Measurements from ENCODE around the gene TMEM132C. TPM values are rescaled to one million over a fixed set of nuclear protein-coding genes. Genes with fewer than 3 reads are reported as not detected.

Gene TMEM132C
- total RNA-seq, 4 donors from 2014 or later, result 0.13 to 7.6 (median 0.37) TPM

GRCh38 chr12:128662101-128662500 lies 395.1 kb downstream of the TMEM132C start:
- WGBS, 2 donors, result 7 to 36% methylated on average over 1 of the region's 1 CpG
- no peak for DNase-seq
- Histone ChIP-seq H3K36me3 (no peaks in the 10 kb centered on the region), H3K9me3 (peaks cover 0 to 4% (median 0%) of the 10 kb centered on the region in 3 donors), H3K27me3 (no peaks in the 10 kb centered on the region), H3K27ac (no peak overlapping the region), H3K4me3 (no peak overlapping the region), H3K4me1 (no peaks in the 10 kb centered on the region)
- intact Hi-C loops (cut with DNase I), result no loop called here
- no peak for TF ChIP-seq CTCF (IDR thresholded peaks at IDR 0.05)
- TF ChIP-seq POLR2A (IDR thresholded peaks at IDR 0.05), result no peak

GRCh38 chr12:128664501-128664900 lies 397.5 kb downstream of the TMEM132C start:
- intact Hi-C loops (cut with DNase I), result no loop called here
- Histone ChIP-seq H3K27me3 (no peaks in the 10 kb centered on the region), H3K4me3 (no peak overlapping the region), H3K4me1 (no peaks in the 10 kb centered on the region), H3K36me3 (no peaks in the 10 kb centered on the region), H3K27ac (no peak overlapping the region), H3K9me3 (peaks cover 0 to 4% (median 0%) of the 10 kb centered on the region in 3 donors)
- TF ChIP-seq CTCF (IDR thresholded peaks at IDR 0.05) (no peak), POLR2A (IDR thresholded peaks at IDR 0.05) (no peak)
- no peak for DNase-seq
- 72 to 81% methylated on average over 9 of the region's 9 CpGs for WGBS, 2 donors

- no peak for DNase-seq
- no peaks in the 10 kb centered on the region for H3K36me3 ChIP-seq
- TF ChIP-seq POLR2A (IDR thresholded peaks at IDR 0.05), result no peak
- TF ChIP-seq CTCF (IDR thresholded peaks at IDR 0.05), result no peak
- H3K27me3 ChIP-seq, result no peaks in the 10 kb centered on the region
- H3K4me1 ChIP-seq, result no peaks in the 10 kb centered on the region
- H3K4me3 ChIP-seq, result no peak overlapping the region
- H3K27ac ChIP-seq, result no peak overlapping the region
- intact Hi-C loops (cut with DNase I), result no loop called here
- 77 to 78% methylated on average over 6 to 7 of the region's 7 CpGs for WGBS, 2 donors
- peaks cover 0 to 4% (median 0%) of the 10 kb centered on the region in 3 donors for H3K9me3 ChIP-seq
Observed at GRCh38 chr12:128667193-128667592, 400.2 kb downstream of the TMEM132C start.

- Histone ChIP-seq H3K9me3 (no peaks in the 10 kb centered on the region), H3K4me1 (no peaks in the 10 kb centered on the region), H3K27me3 (no peaks in the 10 kb centered on the region), H3K27ac (no peak overlapping the region), H3K4me3 (no peak overlapping the region), H3K36me3 (no peaks in the 10 kb centered on the region)
- intact Hi-C loops (cut with DNase I), result no loop called here
- TF ChIP-seq CTCF (IDR thresholded peaks at IDR 0.05) (no peak), POLR2A (IDR thresholded peaks at IDR 0.05) (no peak)
- no peak for DNase-seq
- 72 to 86% methylated on average over 5 of the region's 5 CpGs for WGBS, 2 donors
Observed at GRCh38 chr12:128671528-128672042, 404.6 kb downstream of the TMEM132C start.

GRCh38 chr12:128672428-128672827 lies 405.5 kb downstream of the TMEM132C start:
- Histone ChIP-seq H3K27ac (no peak overlapping the region), H3K27me3 (no peaks in the 10 kb centered on the region), H3K4me3 (no peak overlapping the region), H3K9me3 (peaks cover 0 to under 1% (median 0%) of the 10 kb centered on the region in 3 donors), H3K36me3 (no peaks in the 10 kb centered on the region), H3K4me1 (no peaks in the 10 kb centered on the region)
- TF ChIP-seq POLR2A (IDR thresholded peaks at IDR 0.05) (no peak), CTCF (IDR thresholded peaks at IDR 0.05) (no peak)
- no peak for DNase-seq
- intact Hi-C loops (cut with DNase I), result no loop called here

All from esophagus squamous epithelium (tissue), 5 donors.